ENCODE data around the gene PTPN6. TPM values are rescaled to one million over a fixed set of nuclear protein-coding genes. Genes with fewer than 3 reads are reported as not detected.
A peak's percentile ranks its signal among the peaks of the same experiment; 100 is the strongest.

The PTPN6 gene
- total and polyA plus RNA-seq, 9 of the 15 experiments (the other 6 are each of a cell fraction or from before 2014, with no cell fraction given), result 1.5 to 5.1 (median 3.9) TPM

DNA sequence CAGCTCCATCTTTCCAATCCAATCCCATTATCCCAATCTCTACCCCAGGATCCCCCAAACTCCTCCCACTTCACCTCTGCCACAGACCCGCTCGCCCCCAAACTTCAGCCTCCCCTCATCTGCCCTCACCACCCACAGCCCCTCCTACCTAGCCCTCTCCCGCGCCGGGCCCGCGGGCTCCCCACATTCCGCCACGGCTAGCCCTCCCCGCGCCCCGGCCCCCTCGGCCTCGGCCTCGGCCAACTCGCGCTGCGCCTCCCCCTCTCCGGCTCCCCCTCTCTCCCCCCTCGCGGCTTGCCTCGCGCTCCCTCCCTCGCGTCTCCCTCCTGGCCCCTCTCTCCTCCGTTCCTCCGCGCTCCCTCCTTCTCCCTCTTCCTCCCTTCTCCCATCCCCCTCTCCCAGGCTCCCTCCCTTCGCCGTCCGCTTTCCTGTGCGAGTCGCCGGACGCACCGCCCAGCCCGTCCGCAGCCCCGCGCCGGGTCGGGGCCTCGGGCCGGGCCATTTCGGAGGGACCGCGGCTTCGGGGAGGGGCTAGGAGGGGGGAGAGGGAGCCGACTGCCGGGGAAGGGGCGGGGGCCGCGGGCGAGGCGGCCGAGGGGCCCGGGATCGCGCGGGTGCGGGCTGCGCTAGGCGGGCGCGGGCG lies 23.7 kb upstream of the PTPN6 start, which contains the start of gene ATN1 (continued):
- no peak for TF ChIP-seq SETDB1 (IDR thresholded peaks at IDR 0.05; ENCODE audit: low read length)
- TF ChIP-seq HMGN3 (IDR thresholded peaks at IDR 0.05; ENCODE audit: borderline replicate concordance, extremely low read depth, insufficient read length, low read depth, low read length), result peak; percentile 28
- TF ChIP-seq PRPF4 (IDR thresholded peaks at IDR 0.05; ENCODE audit: insufficient read depth, low read depth, low read length, poor library complexity, severe bottlenecking), result no peak
- TF ChIP-seq MAZ (CRISPR knock-in tag; conservative IDR thresholded peaks at IDR 0.05 in 1 of 2, IDR thresholded peaks at IDR 0.05 in 1 of 2), result peak; percentile 54 to 92
- no peak for TF ChIP-seq DACH1 (IDR thresholded peaks at IDR 0.05; ENCODE audit: partially characterized antibody)
- peak; percentile 31; the same call in 1 of the 2 replicates for TF ChIP-seq EP400 (IDR thresholded peaks at IDR 0.05)
- peak; percentile 78 for TF ChIP-seq RBFOX2 (IDR thresholded peaks at IDR 0.05; ENCODE audit: low read depth, low read length)
- TF ChIP-seq NFRKB (IDR thresholded peaks at IDR 0.05; ENCODE audit: low read depth), result peak; percentile 56; the same call in 1 of the 2 replicates
- no peak for TF ChIP-seq ARID2 (IDR thresholded peaks at IDR 0.05)
- TF ChIP-seq SMARCA5 (IDR thresholded peaks at IDR 0.05), result no peak
- TF ChIP-seq, protein P1, sequence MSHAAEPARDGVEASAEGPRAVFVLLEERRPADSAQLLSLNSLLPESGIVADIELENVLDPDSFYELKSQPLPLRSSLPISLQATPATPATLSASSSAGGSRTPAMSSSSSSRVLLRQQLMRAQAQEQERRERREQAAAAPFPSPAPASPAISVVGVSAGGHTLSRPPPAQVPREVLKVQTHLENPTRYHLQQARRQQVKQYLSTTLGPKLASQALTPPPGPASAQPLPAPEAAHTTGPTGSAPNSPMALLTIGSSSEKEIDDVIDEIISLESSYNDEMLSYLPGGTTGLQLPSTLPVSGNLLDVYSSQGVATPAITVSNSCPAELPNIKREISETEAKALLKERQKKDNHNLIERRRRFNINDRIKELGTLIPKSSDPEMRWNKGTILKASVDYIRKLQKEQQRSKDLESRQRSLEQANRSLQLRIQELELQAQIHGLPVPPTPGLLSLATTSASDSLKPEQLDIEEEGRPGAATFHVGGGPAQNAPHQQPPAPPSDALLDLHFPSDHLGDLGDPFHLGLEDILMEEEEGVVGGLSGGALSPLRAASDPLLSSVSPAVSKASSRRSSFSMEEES (CRISPR knock-in tag; IDR thresholded peaks at IDR 0.05), result no peak
- TF ChIP-seq POLR2G (IDR thresholded peaks at IDR 0.05; ENCODE audit: low read depth, low read length), result peak; percentile 81
- TF ChIP-seq, protein P2, sequence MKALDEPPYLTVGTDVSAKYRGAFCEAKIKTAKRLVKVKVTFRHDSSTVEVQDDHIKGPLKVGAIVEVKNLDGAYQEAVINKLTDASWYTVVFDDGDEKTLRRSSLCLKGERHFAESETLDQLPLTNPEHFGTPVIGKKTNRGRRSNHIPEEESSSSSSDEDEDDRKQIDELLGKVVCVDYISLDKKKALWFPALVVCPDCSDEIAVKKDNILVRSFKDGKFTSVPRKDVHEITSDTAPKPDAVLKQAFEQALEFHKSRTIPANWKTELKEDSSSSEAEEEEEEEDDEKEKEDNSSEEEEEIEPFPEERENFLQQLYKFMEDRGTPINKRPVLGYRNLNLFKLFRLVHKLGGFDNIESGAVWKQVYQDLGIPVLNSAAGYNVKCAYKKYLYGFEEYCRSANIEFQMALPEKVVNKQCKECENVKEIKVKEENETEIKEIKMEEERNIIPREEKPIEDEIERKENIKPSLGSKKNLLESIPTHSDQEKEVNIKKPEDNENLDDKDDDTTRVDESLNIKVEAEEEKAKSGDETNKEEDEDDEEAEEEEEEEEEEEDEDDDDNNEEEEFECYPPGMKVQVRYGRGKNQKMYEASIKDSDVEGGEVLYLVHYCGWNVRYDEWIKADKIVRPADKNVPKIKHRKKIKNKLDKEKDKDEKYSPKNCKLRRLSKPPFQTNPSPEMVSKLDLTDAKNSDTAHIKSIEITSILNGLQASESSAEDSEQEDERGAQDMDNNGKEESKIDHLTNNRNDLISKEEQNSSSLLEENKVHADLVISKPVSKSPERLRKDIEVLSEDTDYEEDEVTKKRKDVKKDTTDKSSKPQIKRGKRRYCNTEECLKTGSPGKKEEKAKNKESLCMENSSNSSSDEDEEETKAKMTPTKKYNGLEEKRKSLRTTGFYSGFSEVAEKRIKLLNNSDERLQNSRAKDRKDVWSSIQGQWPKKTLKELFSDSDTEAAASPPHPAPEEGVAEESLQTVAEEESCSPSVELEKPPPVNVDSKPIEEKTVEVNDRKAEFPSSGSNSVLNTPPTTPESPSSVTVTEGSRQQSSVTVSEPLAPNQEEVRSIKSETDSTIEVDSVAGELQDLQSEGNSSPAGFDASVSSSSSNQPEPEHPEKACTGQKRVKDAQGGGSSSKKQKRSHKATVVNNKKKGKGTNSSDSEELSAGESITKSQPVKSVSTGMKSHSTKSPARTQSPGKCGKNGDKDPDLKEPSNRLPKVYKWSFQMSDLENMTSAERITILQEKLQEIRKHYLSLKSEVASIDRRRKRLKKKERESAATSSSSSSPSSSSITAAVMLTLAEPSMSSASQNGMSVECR (CRISPR knock-in tag; IDR thresholded peaks at IDR 0.05), result peak; percentile 47; the same call in 1 of the 2 replicates
- TF ChIP-seq ZNF668 (CRISPR knock-in tag; IDR thresholded peaks at IDR 0.05), result no peak
- TF ChIP-seq TEAD4 (IDR thresholded peaks at IDR 0.05; ENCODE audit: low read length), result no peak
- TF ChIP-seq TEAD4 (CRISPR knock-in tag; IDR thresholded peaks at IDR 0.05; ENCODE audit: borderline replicate concordance), result no peak
- no peak for TF ChIP-seq CREM (IDR thresholded peaks at IDR 0.05; ENCODE audit: low read depth)
- TF ChIP-seq XRCC3 (IDR thresholded peaks at IDR 0.05), result no peak
- TF ChIP-seq, protein P3, sequence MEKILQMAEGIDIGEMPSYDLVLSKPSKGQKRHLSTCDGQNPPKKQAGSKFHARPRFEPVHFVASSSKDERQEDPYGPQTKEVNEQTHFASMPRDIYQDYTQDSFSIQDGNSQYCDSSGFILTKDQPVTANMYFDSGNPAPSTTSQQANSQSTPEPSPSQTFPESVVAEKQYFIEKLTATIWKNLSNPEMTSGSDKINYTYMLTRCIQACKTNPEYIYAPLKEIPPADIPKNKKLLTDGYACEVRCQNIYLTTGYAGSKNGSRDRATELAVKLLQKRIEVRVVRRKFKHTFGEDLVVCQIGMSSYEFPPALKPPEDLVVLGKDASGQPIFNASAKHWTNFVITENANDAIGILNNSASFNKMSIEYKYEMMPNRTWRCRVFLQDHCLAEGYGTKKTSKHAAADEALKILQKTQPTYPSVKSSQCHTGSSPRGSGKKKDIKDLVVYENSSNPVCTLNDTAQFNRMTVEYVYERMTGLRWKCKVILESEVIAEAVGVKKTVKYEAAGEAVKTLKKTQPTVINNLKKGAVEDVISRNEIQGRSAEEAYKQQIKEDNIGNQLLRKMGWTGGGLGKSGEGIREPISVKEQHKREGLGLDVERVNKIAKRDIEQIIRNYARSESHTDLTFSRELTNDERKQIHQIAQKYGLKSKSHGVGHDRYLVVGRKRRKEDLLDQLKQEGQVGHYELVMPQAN (IDR thresholded peaks at IDR 0.05; ENCODE audit: borderline replicate concordance), result peak; percentile 56; the same call in 1 of the 2 replicates

All from K562 (cell line).